Amniotic stem cell (primary cell): Measurements from ENCODE around the gene HNRNPA2B1.
"Not testable (repeated sequence)": the region's sequence is repeated elsewhere in the genome, so short reads cannot be mapped to it uniquely, and the experiment has no call there.

ENCODE experiments used
- DNase-seq: peaks from one replicate; lab custom pipeline; 2025; lab: John Stamatoyannopoulos, UW

Gene HNRNPA2B1

GRCh38 chr7:26198133-26198780, 2.3 kb downstream of the HNRNPA2B1 start:
- DNase-seq, result no peak

GRCh38 chr7:26197153-26198115, 3.1 kb downstream of the HNRNPA2B1 start:
- DNase-seq, result no peak

DNA sequence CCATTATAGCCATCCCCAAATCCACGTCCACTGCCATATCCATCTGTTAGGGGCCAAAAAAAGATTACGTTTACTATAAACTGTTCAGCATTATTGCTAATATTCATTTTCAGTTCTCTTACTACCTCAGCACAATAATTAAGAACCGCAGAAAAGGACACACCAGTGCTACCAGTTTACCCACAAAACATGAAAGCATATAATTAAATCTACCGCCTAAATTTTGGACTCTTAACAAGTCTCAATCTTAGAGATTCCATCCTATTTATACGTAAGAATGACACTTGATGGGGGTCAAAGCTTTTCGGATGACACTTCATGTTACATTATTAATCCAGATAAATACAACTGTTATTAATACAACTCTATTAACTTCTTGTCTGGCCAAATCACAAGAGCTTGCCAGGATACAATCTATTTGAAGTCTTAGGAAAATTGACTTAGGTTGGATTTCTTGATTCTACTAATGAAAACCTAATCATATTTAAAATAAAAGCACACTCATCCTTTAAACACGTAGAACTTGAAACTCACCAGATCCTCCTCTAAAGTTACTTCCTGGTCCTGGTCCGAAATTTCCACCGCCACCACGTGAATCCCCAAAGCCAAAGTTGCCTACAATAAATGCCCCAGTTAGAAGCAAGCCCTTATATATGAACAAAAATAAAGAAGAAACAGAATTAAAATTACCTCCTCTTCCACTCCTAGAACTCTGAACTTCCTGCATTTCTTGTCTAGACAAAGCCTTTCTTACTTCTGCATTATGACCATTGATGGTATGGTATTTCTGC, 4.5 kb downstream of the HNRNPA2B1 start:
- no peak for DNase-seq

DNA sequence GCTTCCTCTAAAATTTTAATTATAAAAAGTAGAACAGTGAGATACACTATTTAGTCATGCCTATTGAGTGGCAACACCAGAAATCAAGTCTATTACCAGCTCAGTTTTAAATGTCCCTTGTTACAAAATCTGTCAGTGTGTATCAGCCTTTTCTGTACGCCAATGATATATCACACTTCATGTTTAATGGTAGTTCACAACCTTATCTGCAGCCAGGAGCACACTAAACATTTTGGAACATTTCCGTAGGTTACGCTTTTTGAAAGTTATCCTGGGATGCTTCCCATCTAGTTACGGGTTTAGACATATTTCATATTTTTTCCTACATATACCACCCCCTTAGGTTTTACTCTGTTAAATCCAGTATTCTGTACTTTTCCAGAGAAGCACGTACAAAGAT, 5.4 kb downstream of the HNRNPA2B1 start:
- no peak for DNase-seq

- DNase-seq, result not testable (repeated sequence)
Measured at GRCh38 chr7:26194764-26195163, 5.8 kb downstream of the HNRNPA2B1 start.

DNA sequence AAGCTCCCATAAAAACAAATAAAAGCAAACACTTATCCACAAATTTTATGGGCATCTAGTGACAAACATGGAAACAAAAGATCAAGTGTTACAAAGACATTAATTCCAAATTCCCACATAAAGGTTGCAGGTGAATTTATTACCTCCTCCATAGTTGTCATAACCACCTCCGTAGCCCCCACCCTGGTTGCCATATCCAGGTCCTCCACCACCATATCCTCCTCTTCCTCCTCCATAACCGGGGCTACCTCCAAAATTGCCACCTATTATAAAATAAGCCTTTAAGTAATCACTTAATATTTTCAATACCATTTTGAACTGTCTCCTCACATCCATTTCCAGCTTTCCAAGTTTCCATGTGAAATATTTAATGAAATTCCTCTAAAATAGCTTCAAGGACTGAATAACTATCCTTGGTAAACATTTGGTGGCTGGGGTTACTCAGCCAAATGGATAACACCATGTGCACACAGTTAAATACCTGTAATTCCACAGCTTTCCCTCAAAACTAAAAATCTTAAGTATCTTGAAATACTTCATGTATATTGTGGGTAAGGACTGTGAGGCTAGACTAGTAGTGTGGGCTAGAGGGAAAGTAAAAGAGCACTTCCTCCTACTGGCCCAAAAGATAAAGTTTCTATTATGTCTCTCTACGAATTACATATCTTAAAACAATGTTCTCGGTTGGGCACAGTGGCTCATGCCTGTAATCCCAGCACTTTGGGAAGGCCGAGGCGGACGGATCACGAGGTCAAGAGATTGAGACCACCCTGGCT, 6.9 kb downstream of the HNRNPA2B1 start:
- DNase-seq, result no peak

- DNase-seq, result no peak
Measured at GRCh38 chr7:26192485-26193087, 8.0 kb downstream of the HNRNPA2B1 start.

DNA sequence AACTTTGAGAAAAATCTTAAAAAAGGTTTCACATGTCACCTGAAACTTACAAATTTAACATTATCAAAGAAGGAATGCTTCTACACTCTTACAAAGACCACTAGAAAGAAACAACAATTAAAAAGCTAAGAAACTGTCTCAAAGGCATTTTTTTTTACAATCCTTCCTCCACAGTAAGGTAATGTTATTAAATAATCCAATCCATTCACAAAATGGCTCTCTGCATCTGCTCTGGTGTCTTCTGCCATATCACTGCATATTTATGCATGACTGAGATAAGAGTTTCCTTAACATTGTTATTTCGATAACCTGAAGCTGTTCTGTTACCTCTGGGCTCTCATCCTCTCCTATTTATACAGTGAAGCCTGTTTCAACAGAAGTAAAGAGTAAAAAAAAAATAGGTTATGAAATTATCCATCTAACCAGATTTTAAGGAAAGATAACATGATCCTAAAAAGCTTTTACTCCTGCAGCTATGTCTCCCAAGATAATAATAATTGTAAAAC, 8.5 kb downstream of the HNRNPA2B1 start:
- DNase-seq, result no peak

GRCh38 chr7:26191233-26191973, 9.1 kb downstream of the HNRNPA2B1 start:
- DNase-seq, result no peak

GRCh38 chr7:26190417-26190869, 10.1 kb downstream of the HNRNPA2B1 start:
- DNase-seq, result no peak

GRCh38 chr7:26189697-26190096, 10.8 kb downstream of the HNRNPA2B1 start:
- DNase-seq, result no peak

DNA sequence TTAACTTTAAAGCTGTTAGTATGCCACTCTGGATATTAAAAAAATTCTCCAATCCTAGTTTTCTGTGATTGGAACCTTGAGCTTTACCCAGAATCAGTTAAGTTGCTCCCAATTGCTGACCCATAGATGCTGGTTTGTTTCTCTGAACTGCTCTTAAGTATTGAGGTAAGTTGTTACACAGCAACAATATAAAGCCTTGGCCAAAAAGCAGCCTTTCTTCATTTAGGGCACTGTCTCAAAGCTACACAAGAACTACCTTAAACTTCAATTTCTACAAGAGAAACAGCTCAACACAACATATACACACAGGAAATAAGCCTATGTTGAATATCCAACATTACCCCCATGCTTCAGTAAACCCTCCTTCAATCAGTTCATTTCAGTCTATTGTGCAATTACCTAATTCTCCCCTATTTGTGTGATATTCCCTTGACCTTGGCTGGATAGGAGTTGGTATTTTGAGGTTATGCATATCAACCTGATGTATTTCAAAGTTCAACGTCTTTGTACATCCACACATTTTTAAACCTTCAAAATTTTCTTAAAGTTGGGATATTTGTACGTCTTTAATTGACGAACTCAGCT, 11.5 kb downstream of the HNRNPA2B1 start:
- DNase-seq, result no peak

DNA sequence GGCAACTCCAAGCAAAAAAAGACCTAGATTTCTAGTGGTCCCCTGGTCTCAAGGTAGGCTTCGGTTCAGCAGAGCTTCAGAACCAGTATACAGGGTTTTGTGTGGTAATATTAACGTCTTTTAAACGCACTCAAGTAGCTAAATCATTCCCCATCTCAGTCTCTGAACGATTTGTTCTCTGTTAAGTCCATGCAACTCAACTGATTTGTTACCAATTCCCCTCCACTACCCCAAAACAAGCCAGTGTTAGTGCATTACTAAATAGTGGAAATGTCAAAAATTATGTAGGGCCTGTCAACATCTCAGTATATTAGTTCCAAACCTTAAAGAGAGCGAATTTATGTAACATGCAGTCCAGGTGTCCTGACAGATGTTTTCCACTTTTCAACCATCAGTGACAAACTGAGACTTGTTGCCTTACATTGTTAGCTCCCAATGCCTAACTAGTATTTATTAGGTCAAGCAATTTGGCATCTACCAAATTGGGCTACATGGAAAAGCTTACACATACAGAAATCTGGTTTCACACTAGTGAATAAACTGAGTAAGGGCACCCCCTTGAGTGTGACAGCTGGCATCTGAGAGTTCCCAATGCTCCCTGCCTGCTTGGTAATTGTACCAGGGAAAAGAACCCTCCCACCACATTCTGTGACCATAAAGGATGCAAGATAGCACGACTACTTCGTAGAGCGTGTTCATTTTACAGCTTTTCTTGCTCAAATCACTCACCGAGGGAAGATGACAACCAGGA, 12.2 kb downstream of the HNRNPA2B1 start:
- no peak for DNase-seq

- DNase-seq, result no peak
Measured at GRCh38 chr7:26187380-26188205, 13.0 kb downstream of the HNRNPA2B1 start.

DNA sequence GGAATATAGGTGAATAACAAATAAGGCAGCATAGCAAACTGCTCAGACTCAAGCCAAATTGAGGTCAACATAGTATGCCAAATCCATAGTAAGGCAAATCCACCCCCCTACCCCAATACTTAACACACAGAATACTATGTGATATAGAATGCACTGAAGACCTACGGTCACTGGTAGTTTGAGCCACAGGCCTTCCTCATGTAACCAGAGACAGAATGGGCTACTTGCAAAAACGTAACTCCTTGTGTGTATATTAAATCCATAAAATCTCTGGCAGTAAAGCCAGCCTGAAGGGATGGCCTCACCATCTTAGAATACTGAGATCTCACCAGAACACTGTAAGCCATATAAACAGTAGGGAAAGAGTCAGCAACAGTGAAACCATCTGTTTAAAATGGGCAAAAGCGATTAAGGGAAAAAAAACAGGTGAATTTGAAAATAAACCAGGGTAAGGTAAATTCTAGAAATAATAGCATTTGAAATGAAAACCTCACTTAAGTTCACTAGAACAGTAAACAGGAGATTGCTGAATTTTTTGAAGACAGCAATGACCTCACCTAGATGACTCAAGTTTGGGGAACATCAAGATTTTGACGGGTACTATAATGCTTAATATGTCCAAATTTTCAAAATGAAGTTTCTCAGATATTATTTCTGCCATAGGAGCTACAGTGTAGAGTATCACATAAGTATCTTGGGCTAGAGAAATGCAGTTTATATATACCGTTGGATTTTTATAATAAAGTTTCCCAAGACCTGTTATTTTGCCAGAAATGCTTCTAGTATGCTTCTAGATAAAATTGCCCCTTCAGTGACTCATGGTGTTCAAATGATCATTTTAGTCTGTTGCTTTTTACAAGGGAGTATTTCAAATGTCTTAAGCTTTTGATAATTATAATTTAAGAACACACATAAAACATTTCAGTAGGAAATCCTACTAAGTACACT, 13.9 kb downstream of the HNRNPA2B1 start:
- DNase-seq, result no peak

GRCh38 chr7:26185844-26186180, 14.7 kb downstream of the HNRNPA2B1 start:
- no peak for DNase-seq
